ENCODE measurements around the gene DNM3.

DNA sequence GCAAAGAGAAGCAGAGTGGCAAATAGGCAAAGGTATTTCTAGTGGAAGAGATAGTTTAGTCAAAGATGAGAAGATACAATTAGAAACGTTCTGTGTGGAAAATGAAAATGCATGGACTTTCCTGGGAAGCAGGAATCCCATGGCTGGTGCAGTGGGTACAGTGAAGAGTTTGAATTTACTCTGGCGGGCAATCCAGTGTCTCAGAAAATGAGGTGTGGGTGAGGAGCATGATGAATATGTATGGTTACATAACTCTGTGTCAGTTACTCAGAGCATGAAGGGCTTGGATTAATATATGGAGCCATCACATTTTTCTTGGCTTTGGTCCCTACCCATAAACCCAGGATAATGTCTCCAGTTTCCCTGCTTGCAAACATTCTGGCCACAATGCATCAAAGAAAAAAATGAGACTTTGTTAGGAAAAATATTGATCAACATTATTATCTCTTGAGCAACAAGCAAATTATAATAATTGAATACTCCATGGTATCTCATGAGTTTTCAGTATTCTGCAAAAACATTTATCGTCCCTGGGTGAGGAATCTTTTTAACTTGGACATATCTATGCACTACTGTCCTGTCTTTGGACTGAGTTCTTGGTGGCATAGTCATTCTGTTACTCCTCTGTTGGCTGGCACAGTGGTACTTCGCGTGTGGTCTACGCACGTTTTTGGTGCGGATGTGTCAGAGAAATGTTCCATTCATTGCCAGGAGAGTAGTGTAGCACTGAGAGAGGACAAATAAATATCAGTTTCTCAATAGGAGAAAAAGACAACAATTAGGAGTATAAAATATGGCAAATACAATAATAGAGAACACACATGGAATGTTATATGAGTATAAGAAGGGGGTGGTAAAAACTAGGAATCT lies 405.5 kb downstream of the DNM3 start:
- TF ChIP-seq, protein P1, sequence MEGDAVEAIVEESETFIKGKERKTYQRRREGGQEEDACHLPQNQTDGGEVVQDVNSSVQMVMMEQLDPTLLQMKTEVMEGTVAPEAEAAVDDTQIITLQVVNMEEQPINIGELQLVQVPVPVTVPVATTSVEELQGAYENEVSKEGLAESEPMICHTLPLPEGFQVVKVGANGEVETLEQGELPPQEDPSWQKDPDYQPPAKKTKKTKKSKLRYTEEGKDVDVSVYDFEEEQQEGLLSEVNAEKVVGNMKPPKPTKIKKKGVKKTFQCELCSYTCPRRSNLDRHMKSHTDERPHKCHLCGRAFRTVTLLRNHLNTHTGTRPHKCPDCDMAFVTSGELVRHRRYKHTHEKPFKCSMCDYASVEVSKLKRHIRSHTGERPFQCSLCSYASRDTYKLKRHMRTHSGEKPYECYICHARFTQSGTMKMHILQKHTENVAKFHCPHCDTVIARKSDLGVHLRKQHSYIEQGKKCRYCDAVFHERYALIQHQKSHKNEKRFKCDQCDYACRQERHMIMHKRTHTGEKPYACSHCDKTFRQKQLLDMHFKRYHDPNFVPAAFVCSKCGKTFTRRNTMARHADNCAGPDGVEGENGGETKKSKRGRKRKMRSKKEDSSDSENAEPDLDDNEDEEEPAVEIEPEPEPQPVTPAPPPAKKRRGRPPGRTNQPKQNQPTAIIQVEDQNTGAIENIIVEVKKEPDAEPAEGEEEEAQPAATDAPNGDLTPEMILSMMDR (IDR thresholded peaks at IDR 0.05), result no peak
- no peak for TF ChIP-seq EZH2 (IDR thresholded peaks at IDR 0.05; ENCODE audit: borderline replicate concordance, insufficient read depth, low read depth, low read length, poor library complexity, severe bottlenecking)
